CD4-positive, CD25-positive, alpha-beta regulatory T cell (primary cell): ENCODE measurements around the gene MAGOHB. TPM values are rescaled to one million over a fixed set of nuclear protein-coding genes. Genes with fewer than 3 reads are reported as not detected.

ENCODE experiments used
- ATAC-seq, 2 donors: fragments of 150-1000 bp; cut with Tn5 transposase; one replicate each; pipeline ENCODE4 v1.10.0; 2021; ENCODE audit warnings: low read depth in 2 of 2, moderate number of reproducible peaks in 2 of 2, moderate library complexity in 1 of 2
- DNase-seq, 3 donors: peaks; one replicate each; pipeline versions ENCODE4 v3.0.0 to v3.0.0-alpha.2; 2012 to 2022; ENCODE audit warnings: mixed read lengths in 1 of 3
- H3K27ac ChIP-seq: one replicate; pipeline ENCODE4 v1.7.0; 2013; ENCODE audit warnings: mild to moderate bottlenecking, low read length; ENCODE audit not compliant: insufficient read depth, poor library complexity, severe bottlenecking
- H3K27me3 ChIP-seq: one replicate; pipeline ENCODE4 v1.7.0; 2013; ENCODE audit warnings: low read length; ENCODE audit not compliant: control insufficient read depth, insufficient read depth
- H3K36me3 ChIP-seq: one replicate; pipeline ENCODE4 v1.7.0; 2013; ENCODE audit warnings: mild to moderate bottlenecking, low read length, moderate library complexity; ENCODE audit not compliant: control insufficient read depth, insufficient read depth
- H3K4me1 ChIP-seq: 2 replicates; pipeline ENCODE4 v1.7.0; 2013; ENCODE audit warnings: mild to moderate bottlenecking, low read length; ENCODE audit not compliant: insufficient read depth, control insufficient read depth, poor library complexity, severe bottlenecking
- H3K4me3 ChIP-seq: one replicate; pipeline ENCODE4 v1.7.0; 2013; ENCODE audit warnings: low read depth, mild to moderate bottlenecking, low read length, moderate library complexity
- H3K9me3 ChIP-seq, 2 experiments: 1 replicate in 1 of 2; 2 replicates in 1 of 2; pipeline ENCODE4 v1.7.0; 2013; ENCODE audit warnings: low read length in 2 of 2, mild to moderate bottlenecking in 1 of 2, moderate library complexity in 1 of 2; ENCODE audit not compliant: control insufficient read depth in 2 of 2
- H3K27ac Mint-ChIP-seq, 3 donors: one replicate each; pipeline ENCODE4 v1.8.0; 2020 to 2022; ENCODE audit warnings: mild to moderate bottlenecking in 3 of 3, mixed read lengths in 3 of 3, moderate library complexity in 2 of 3
- H3K27me3 Mint-ChIP-seq: one replicate; pipeline ENCODE4 v1.8.0; 2022; ENCODE audit warnings: mild to moderate bottlenecking, mixed read lengths
- H3K36me3 Mint-ChIP-seq: one replicate; pipeline ENCODE4 v1.8.0; 2020; ENCODE audit warnings: mixed read lengths
- H3K4me1 Mint-ChIP-seq, 4 donors: one replicate each; pipeline ENCODE4 v1.8.0; 2020 to 2022; ENCODE audit warnings: mixed read lengths in 4 of 4, mild to moderate bottlenecking in 1 of 4
- H3K4me3 Mint-ChIP-seq, 4 donors: one replicate each; pipeline ENCODE4 v1.8.0; 2020 to 2022; ENCODE audit warnings: mild to moderate bottlenecking in 4 of 4, mixed read lengths in 4 of 4, moderate library complexity in 3 of 4
- H3K9me3 Mint-ChIP-seq, 7 donors: one replicate each; pipeline ENCODE4 v1.8.0; 2020 to 2022; ENCODE audit warnings: mixed read lengths in 7 of 7, mild to moderate bottlenecking in 3 of 7, moderate library complexity in 2 of 7
- polyA plus RNA-seq, 4 donors: library from polyadenylated mRNA; unstranded; fragments of 300-500 nt; fragmentation: Illumina TruSeq; gene quantifications; one replicate each; pipeline ENCODE4 v1.2.3, GENCODE V29; 2021
- total RNA-seq: library from RNA; stranded (reverse); gene quantifications from one replicate; pipeline ENCODE4 v1.2.3, GENCODE V29; 2022

The MAGOHB gene
- total and polyA plus RNA-seq, 5 donors from 2014 or later, result 13.8 to 53.8 (median 41.8) TPM

DNA sequence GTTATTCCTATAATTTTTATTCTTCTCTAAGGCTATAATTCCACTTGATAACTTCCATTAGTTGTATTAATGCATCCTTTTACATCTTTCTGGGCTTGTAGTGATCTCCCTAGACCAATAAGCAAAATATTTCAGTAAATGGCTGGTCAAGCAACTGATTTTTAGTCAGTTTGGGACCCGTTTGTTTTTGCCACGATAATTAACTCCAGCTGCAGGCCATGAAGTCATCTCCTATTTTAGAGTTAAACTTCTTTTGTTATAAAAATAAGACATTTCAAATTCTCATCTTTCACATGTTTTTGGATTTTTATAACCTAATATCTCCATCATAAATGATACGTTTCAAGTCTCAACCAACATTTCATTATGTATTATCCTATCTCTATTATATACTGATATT, 49.4 kb downstream of the MAGOHB start:
- Histone ChIP-seq H3K4me1 (no peaks in the 10 kb centered on the region), H3K9me3 (no peaks in the 10 kb centered on the region), H3K27ac (no peak overlapping the region), H3K4me3 (no peak overlapping the region), H3K36me3 (no peaks in the 10 kb centered on the region), H3K27me3 (peaks cover 7% of the 10 kb centered on the region)
- peaks cover 31% of the 10 kb centered on the region for H3K27me3 Mint-ChIP-seq
- no peaks in the 10 kb centered on the region for H3K4me1 Mint-ChIP-seq
- H3K4me3 Mint-ChIP-seq, result no peak overlapping the region
- no peaks in the 10 kb centered on the region for H3K36me3 Mint-ChIP-seq
- peaks cover 0 to 1% (median 0%) of the 10 kb centered on the region in 7 donors for H3K9me3 Mint-ChIP-seq
- DNase-seq (no peak), ATAC-seq (no peak)
- H3K27ac Mint-ChIP-seq, result no peak overlapping the region

DNA sequence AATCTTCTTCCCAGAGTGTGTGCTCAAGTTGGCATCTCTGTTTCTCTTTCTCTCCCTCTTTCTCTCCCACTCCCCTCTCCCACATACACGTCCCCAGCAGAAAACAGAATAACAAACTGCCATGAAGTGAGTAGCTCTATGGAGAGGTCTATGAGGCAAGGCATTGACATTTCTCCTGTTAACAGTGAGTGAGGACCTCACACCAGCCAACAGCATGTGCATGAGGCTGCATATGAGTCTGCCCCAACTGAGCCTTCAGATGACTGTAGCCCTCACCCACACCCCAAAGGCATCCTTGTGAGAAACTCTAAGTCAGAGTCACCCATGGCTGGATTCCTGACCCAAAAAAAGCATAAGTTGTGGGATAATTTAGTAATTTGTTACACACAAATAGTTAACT, 50.4 kb downstream of the MAGOHB start:
- Mint-ChIP-seq H3K4me3 (no peak overlapping the region), H3K4me1 (no peaks in the 10 kb centered on the region), H3K27ac (no peak overlapping the region), H3K36me3 (no peaks in the 10 kb centered on the region), H3K27me3 (peaks cover 31% of the 10 kb centered on the region), H3K9me3 (peaks cover 0 to 1% (median 0%) of the 10 kb centered on the region in 7 donors)
- DNase-seq (no peak), ATAC-seq (no peak)
- H3K27ac ChIP-seq, result no peak overlapping the region
- H3K9me3 ChIP-seq, result no peaks in the 10 kb centered on the region
- no peaks in the 10 kb centered on the region for H3K4me1 ChIP-seq
- no peak overlapping the region for H3K4me3 ChIP-seq
- peaks cover 7% of the 10 kb centered on the region for H3K27me3 ChIP-seq
- H3K36me3 ChIP-seq, result no peaks in the 10 kb centered on the region

DNA sequence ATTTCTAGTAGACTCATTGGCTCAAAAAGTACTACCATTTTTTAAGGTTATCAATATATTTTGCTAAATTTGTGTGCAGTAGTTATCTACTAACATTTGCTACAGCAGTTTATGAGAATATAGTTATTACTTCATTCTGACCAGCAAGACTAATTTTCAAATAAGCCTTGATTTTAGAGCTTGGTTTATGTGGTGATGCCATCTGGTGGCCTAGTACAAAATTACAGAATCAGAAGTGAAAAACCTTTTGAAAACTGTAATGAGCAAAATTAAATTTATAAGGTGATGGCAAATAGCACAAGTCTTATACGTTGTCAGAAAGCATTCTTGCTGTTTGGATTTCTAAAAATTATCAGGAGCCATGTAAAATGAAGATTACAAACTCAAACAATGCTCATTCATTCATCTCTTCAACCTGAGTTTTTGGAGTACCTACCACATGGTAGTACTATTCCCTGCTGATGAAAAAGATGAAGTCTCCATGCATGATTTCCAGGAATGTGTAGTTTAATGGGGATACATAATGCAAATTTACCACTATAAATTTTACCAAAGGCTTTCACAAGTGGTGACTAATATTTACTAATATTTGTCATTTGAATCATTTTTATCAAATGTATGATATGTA, 51.0 kb downstream of the MAGOHB start:
- H3K36me3 ChIP-seq, result no peaks in the 10 kb centered on the region

GRCh38 chr12:10559244-10559643, 54.2 kb downstream of the MAGOHB start:
- peaks cover 16% of the 10 kb centered on the region for H3K27me3 Mint-ChIP-seq
- peaks cover 0 to 2% (median 0%) of the 10 kb centered on the region in 4 donors for H3K4me1 Mint-ChIP-seq
- peaks cover 9% of the 10 kb centered on the region for H3K27me3 ChIP-seq
- no peak for ATAC-seq
- no peaks in the 10 kb centered on the region for H3K36me3 Mint-ChIP-seq
- no peak overlapping the region for H3K4me3 ChIP-seq
- no peaks in the 10 kb centered on the region for H3K36me3 ChIP-seq
- H3K4me1 ChIP-seq, result no peaks in the 10 kb centered on the region
- no peaks in the 10 kb centered on the region for H3K9me3 ChIP-seq
- H3K9me3 Mint-ChIP-seq, result no peaks in the 10 kb centered on the region
- DNase-seq, result no peak
- no peak overlapping the region for H3K27ac ChIP-seq
- no peak overlapping the region for H3K27ac Mint-ChIP-seq
- H3K4me3 Mint-ChIP-seq, result no peak overlapping the region

More for the DNA sequence above, 51.0 kb downstream of the MAGOHB start:
- DNase-seq, result peak; percentile 8 to 62 (median 47)
- H3K4me1 Mint-ChIP-seq, result no peaks in the 10 kb centered on the region
- no peak overlapping the region for H3K4me3 Mint-ChIP-seq
- Histone ChIP-seq H3K27me3 (peaks cover 8% of the 10 kb centered on the region), H3K9me3 (no peaks in the 10 kb centered on the region), H3K27ac (no peak overlapping the region), H3K4me1 (no peaks in the 10 kb centered on the region), H3K4me3 (no peak overlapping the region)
- ATAC-seq, result no peak
- no peaks in the 10 kb centered on the region for H3K9me3 Mint-ChIP-seq
- H3K27me3 Mint-ChIP-seq, result peaks cover 27% of the 10 kb centered on the region
- H3K27ac Mint-ChIP-seq, result no peak overlapping the region
- no peaks in the 10 kb centered on the region for H3K36me3 Mint-ChIP-seq

GRCh38 chr12:10558789-10559188, 54.6 kb downstream of the MAGOHB start:
- ATAC-seq (no peak), DNase-seq (no peak)
- Mint-ChIP-seq H3K9me3 (no peaks in the 10 kb centered on the region), H3K4me3 (no peak overlapping the region), H3K27me3 (peaks cover 16% of the 10 kb centered on the region), H3K4me1 (peaks cover 0 to 2% (median 0%) of the 10 kb centered on the region in 4 donors), H3K27ac (no peak overlapping the region), H3K36me3 (no peaks in the 10 kb centered on the region)
- H3K36me3 ChIP-seq, result no peaks in the 10 kb centered on the region
- no peaks in the 10 kb centered on the region for H3K9me3 ChIP-seq
- no peak overlapping the region for H3K4me3 ChIP-seq
- H3K4me1 ChIP-seq, result no peaks in the 10 kb centered on the region
- H3K27me3 ChIP-seq, result peaks cover 9% of the 10 kb centered on the region
- no peak overlapping the region for H3K27ac ChIP-seq

- no peaks in the 10 kb centered on the region for H3K9me3 ChIP-seq
- H3K4me3 ChIP-seq, result no peak overlapping the region
- H3K9me3 Mint-ChIP-seq, result peaks cover 0 to 4% (median 0%) of the 10 kb centered on the region in 7 donors
- peaks cover 9% of the 10 kb centered on the region for H3K27me3 ChIP-seq
- no peak for DNase-seq
- no peak overlapping the region for H3K27ac Mint-ChIP-seq
- H3K27ac ChIP-seq, result no peak overlapping the region
- no peak overlapping the region for H3K4me3 Mint-ChIP-seq
- H3K36me3 Mint-ChIP-seq, result no peaks in the 10 kb centered on the region
- H3K4me1 ChIP-seq, result no peaks in the 10 kb centered on the region
- peaks cover 16% of the 10 kb centered on the region for H3K27me3 Mint-ChIP-seq
- H3K36me3 ChIP-seq, result no peaks in the 10 kb centered on the region
- peaks cover 0 to 2% (median 0%) of the 10 kb centered on the region in 4 donors for H3K4me1 Mint-ChIP-seq
- ATAC-seq, result no peak
These were observed 55.1 kb downstream of the MAGOHB start for GRCh38 chr12:10558301-10558700.

GRCh38 chr12:10557766-10558165, 55.6 kb downstream of the MAGOHB start:
- H3K36me3 ChIP-seq, result no peaks in the 10 kb centered on the region
- H3K4me3 Mint-ChIP-seq, result no peak overlapping the region
- H3K4me3 ChIP-seq, result no peak overlapping the region
- H3K27ac ChIP-seq, result no peak overlapping the region
- peaks cover 14% of the 10 kb centered on the region for H3K27me3 Mint-ChIP-seq
- H3K4me1 ChIP-seq, result no peaks in the 10 kb centered on the region
- no peak overlapping the region for H3K27ac Mint-ChIP-seq
- H3K9me3 ChIP-seq, result no peaks in the 10 kb centered on the region
- peaks cover 0 to 6% (median 0%) of the 10 kb centered on the region in 7 donors for H3K9me3 Mint-ChIP-seq
- DNase-seq (no peak), ATAC-seq (no peak)
- peaks cover 0 to 2% (median 0%) of the 10 kb centered on the region in 4 donors for H3K4me1 Mint-ChIP-seq
- no peaks in the 10 kb centered on the region for H3K36me3 Mint-ChIP-seq
- peaks cover 9% of the 10 kb centered on the region for H3K27me3 ChIP-seq

DNA sequence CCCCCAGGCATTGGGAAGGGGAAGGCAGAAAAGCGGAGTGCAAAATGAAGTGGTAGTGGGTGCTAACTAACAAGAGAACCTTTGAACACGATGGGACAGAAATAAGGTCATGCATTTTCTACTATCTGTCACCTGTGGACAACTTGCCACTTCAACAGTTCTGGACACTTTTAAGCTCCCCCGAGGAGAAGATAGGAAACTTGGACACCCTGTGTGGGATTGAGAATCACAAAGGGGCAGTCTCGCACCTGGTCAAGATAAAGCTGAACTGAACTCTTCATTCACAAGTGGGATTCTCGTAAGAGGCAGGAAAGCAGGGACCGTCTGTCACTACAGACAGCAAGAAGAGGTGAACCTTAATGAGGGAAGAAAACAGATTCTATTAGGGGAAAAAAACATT, 56.1 kb downstream of the MAGOHB start:
- peaks cover 9% of the 10 kb centered on the region for H3K27me3 ChIP-seq
- Mint-ChIP-seq H3K27ac (peak overlapping the region in 1 of 3 donors; percentile 92), H3K9me3 (peaks cover 0 to 6% (median 0%) of the 10 kb centered on the region in 7 donors), H3K4me3 (no peak overlapping the region), H3K36me3 (no peaks in the 10 kb centered on the region), H3K27me3 (peaks cover 12% of the 10 kb centered on the region), H3K4me1 (peaks cover 0 to 2% (median 0%) of the 10 kb centered on the region in 4 donors)
- H3K36me3 ChIP-seq, result no peaks in the 10 kb centered on the region
- no peak overlapping the region for H3K27ac ChIP-seq
- ATAC-seq, result no peak
- H3K9me3 ChIP-seq, result no peaks in the 10 kb centered on the region
- DNase-seq, result no peak
- no peaks in the 10 kb centered on the region for H3K4me1 ChIP-seq
- H3K4me3 ChIP-seq, result no peak overlapping the region
